PC-9 (cell line): ENCODE results near the gene ZNF581.

Experiments
- CTCF ChIP-seq: fragments of 200-600 bp; sonication (generic); conservative IDR thresholded peaks from 2 replicates; pipeline ENCODE4 v1.6.1; 2017; ENCODE audit warnings: mixed run types, antibody characterized with exemption, mild to moderate bottlenecking, moderate library complexity
- EZH2 ChIP-seq: fragments of 200-600 bp; sonication (generic); IDR thresholded peaks from 2 replicates; pipeline ENCODE4 v1.8.0; 2017; ENCODE audit warnings: antibody characterized with exemption, low read depth

- TF ChIP-seq CTCF (no peak), EZH2 (no peak)
Measured at GRCh38 chr19:55611300-55611982, 32.0 kb upstream of the ZNF581 start.
